SK-N-SH (cell line): ENCODE measurements around the gene ITGB5. TPM values are rescaled to one million over a fixed set of nuclear protein-coding genes. Genes with fewer than 3 reads are reported as not detected.

Source experiments
- CTCF ChIA-PET: fragments of 300-600, 350-600 bp; formaldehyde crosslinking; extraction: SDS; loops from one replicate; lab custom pipeline; 2021; lab: Yijun Ruan, JAX
- POLR2A ChIA-PET: fragments of 350-600 bp; sonication (Branson Sonifier 250); formaldehyde crosslinking; extraction: SDS; loops from one replicate; lab custom pipeline; 2020; ENCODE audit warnings: antibody characterized with exemption, inconsistent platforms; lab: Yijun Ruan, JAX
- DNase-seq: peaks from one replicate; pipeline ENCODE4 v3.0.0; 2012
- H2AFZ ChIP-seq: fragments of 200-600 bp; sonication (generic); 2 replicates; pipeline ENCODE4 v1.8.1; 2016; ENCODE audit warnings: antibody characterized with exemption, mild to moderate bottlenecking, low read depth
- H3F3A ChIP-seq: fragments of 200-600 bp; sonication (generic); replicated peaks from 2 replicates; pipeline ENCODE3; 2016; ENCODE audit warnings: antibody characterized with exemption, mild to moderate bottlenecking; ENCODE audit not compliant: insufficient read depth
- H3K27ac ChIP-seq, 2 experiments: fragments of 200-500 bp in 1 of 2; fragments of 200-600 bp in 1 of 2; sonication (Bioruptor generic) in 1 of 2; sonication (generic), shearing (Covaris generic) in 1 of 2; 2 replicates each; pipeline versions ENCODE4 v1.5.1 to v1.6.1; 2014 to 2016; ENCODE audit warnings: low read depth in 2 of 2, inconsistent platforms in 1 of 2, low read length in 1 of 2, mild to moderate bottlenecking in 1 of 2, mixed read lengths in 1 of 2
- H3K27me3 ChIP-seq: fragments of 200-600 bp; sonication (generic), shearing (Covaris generic); 2 replicates; pipeline ENCODE4 v1.6.1; 2016; ENCODE audit warnings: mixed run types; ENCODE audit not compliant: insufficient read depth
- H3K36me3 ChIP-seq, 2 experiments: fragments of 200-500 bp in 1 of 2; fragments of 200-600 bp in 1 of 2; sonication (Bioruptor generic) in 1 of 2; sonication (generic) in 1 of 2; replicated peaks in 1 of 2; 2 replicates each; pipeline versions ENCODE3 to v1.5.1; 2014 to 2016; ENCODE audit warnings: low read length in 1 of 2, mild to moderate bottlenecking in 1 of 2; ENCODE audit not compliant: insufficient read depth in 2 of 2, control insufficient read depth in 1 of 2
- H3K4me1 ChIP-seq, 2 experiments: fragments of 200-500 bp in 1 of 2; fragments of 200-600 bp in 1 of 2; sonication (Bioruptor generic) in 1 of 2; sonication (generic), shearing (Covaris generic) in 1 of 2; 2 replicates each; pipeline versions ENCODE4 v1.5.1 to v1.6.1; 2014 to 2016; ENCODE audit warnings: low read depth in 1 of 2, low read length in 1 of 2, mixed run types in 1 of 2; ENCODE audit not compliant: insufficient read depth in 2 of 2, control insufficient read depth in 1 of 2
- H3K4me2 ChIP-seq: fragments of 200-600 bp; sonication (generic), shearing (Covaris generic); 2 replicates; pipeline ENCODE4 v1.6.1; 2017; ENCODE audit warnings: mixed run types
- H3K4me3 ChIP-seq, 2 experiments: fragments of 200-500 bp in 1 of 2; fragments of 200-600 bp in 1 of 2; sonication (Bioruptor generic) in 1 of 2; sonication (generic), shearing (Covaris generic) in 1 of 2; 2 replicates each; pipeline versions ENCODE4 v1.5.1 to v1.8.1; 2014 to 2016; ENCODE audit warnings: low read depth in 2 of 2, inconsistent platforms in 1 of 2, low read length in 1 of 2, mild to moderate bottlenecking in 1 of 2, mixed read lengths in 1 of 2, moderate library complexity in 1 of 2
- H3K79me2 ChIP-seq: fragments of 200-600 bp; sonication (generic); 2 replicates; pipeline ENCODE4 v1.8.1; 2017; ENCODE audit warnings: mild to moderate bottlenecking; ENCODE audit not compliant: insufficient read depth
- H3K9ac ChIP-seq: fragments of 200-600 bp; sonication (generic); 2 replicates; pipeline ENCODE4 v1.6.1; 2017; ENCODE audit warnings: mixed run types
- H3K9me2 ChIP-seq: fragments of 200-600 bp; sonication (generic); 2 replicates; pipeline ENCODE4 v1.6.1; 2017; ENCODE audit warnings: mixed run types
- H3K9me3 ChIP-seq: fragments of 200-600 bp; sonication (generic); 2 replicates; pipeline ENCODE4 v1.6.1; 2017; ENCODE audit warnings: mixed run types, mild to moderate bottlenecking, moderate library complexity
- H4K20me1 ChIP-seq: fragments of 200-600 bp; sonication (generic); 2 replicates; pipeline ENCODE4 v1.6.1; 2017; ENCODE audit warnings: mild to moderate bottlenecking, mixed run types; ENCODE audit not compliant: insufficient read depth
- CTCF ChIP-seq: fragments of 200-600 bp; sonication (generic); IDR thresholded peaks from 2 replicates; pipeline ENCODE4 v1.6.1; 2017; ENCODE audit warnings: antibody characterized with exemption, mild to moderate bottlenecking, moderate library complexity
- FOXJ3 ChIP-seq: sonication (generic); formaldehyde crosslinking; IDR thresholded peaks from 2 replicates; pipeline ENCODE4 v1.5.1; 2020; ENCODE audit warnings: mild to moderate bottlenecking, missing genetic modification reagents
- JUND ChIP-seq: IDR thresholded peaks from 2 replicates; pipeline ENCODE4 v1.4.0; 2012
- MXI1 ChIP-seq: IDR thresholded peaks from 2 replicates; pipeline ENCODE4 v1.6.1; 2012; ENCODE audit warnings: mild to moderate bottlenecking, low read depth, low read length, improper control_type of control experiment
- RAD21 ChIP-seq: IDR thresholded peaks from 2 replicates; pipeline ENCODE4 v1.6.1; 2012; ENCODE audit warnings: mild to moderate bottlenecking, low read length
- RCOR1 ChIP-seq: fragments of 150-350 bp; IDR thresholded peaks from 2 replicates; pipeline ENCODE4 v1.6.1; 2017; ENCODE audit warnings: antibody characterized with exemption, low read length
- RFX5 ChIP-seq: IDR thresholded peaks from 2 replicates; pipeline ENCODE4 v1.6.1; 2012; ENCODE audit warnings: mild to moderate bottlenecking, improper control_type of control experiment, low read length
- SIN3A ChIP-seq: IDR thresholded peaks from 2 replicates; pipeline ENCODE4 v1.6.1; 2012; ENCODE audit warnings: low read depth, mild to moderate bottlenecking, low read length, moderate library complexity, borderline replicate concordance
- SMC3 ChIP-seq: IDR thresholded peaks from 2 replicates; pipeline ENCODE4 v1.6.1; 2012; ENCODE audit warnings: low read depth, low read length, improper control_type of control experiment
- TEAD4 ChIP-seq: IDR thresholded peaks from 2 replicates; pipeline ENCODE4 v1.4.0; 2012; ENCODE audit warnings: mild to moderate bottlenecking, borderline replicate concordance; ENCODE audit not compliant: insufficient read depth
- ZBTB33 ChIP-seq: IDR thresholded peaks from 2 replicates; pipeline ENCODE4 v1.4.0; 2012; ENCODE audit warnings: low read depth, borderline replicate concordance
- WGBS: methylation state at CpG from one replicate; pipeline ENCODE4 v1.1.6; 2017; ENCODE audit warnings: low lambda C conversion rate; 5-methylcytosine and 5-hydroxymethylcytosine counted together
- polyA plus RNA-seq, 3 experiments: library from polyadenylated mRNA; depleted of rRNA; stranded (reverse); fragments of >200 nt; gene quantifications; 2 replicates each; pipeline ENCODE4 v1.2.3, GENCODE V29; 2012
- TF ChIP-seq, protein P1 (sequence below): IDR thresholded peaks from 2 replicates; pipeline ENCODE4 v1.4.0; 2012; ENCODE audit warnings: low read depth
- TF ChIP-seq, protein P2 (sequence below): IDR thresholded peaks from 2 replicates; pipeline ENCODE4 v1.6.1; 2012; ENCODE audit warnings: mild to moderate bottlenecking, low read depth, low read length, moderate library complexity
- TF ChIP-seq, protein P3 (sequence below): fragments of 150-350 bp; IDR thresholded peaks from 2 replicates; pipeline ENCODE4 v1.6.1; 2016; ENCODE audit warnings: mild to moderate bottlenecking, low read depth, low read length
- TF ChIP-seq, protein P4 (sequence below): IDR thresholded peaks from 2 replicates; pipeline ENCODE4; 2012

The ITGB5 gene
- polyA plus RNA-seq, 1 of the 3 experiments (the other 2 are of a cell fraction), result 481 TPM

GRCh38 chr3:124761250-124761796 lies 125.8 kb downstream of the ITGB5 start:
- no peak overlapping the region for H3K4me2 ChIP-seq
- ChIA-PET POLR2A (interaction anchor here (0.7 to 1.2 kb wide), 3 partner anchors 10 to 140 kb away, joined by 3 to 4 read pairs (median 3); no protein-coding TSS in a partner anchor), CTCF (interaction anchor here (0.6 to 15.4 kb wide), 60 partner anchors 8 to 825 kb away, joined by 3 to 332 read pairs (median 5); partner anchors contain the start of gene MUC13)
- no peak overlapping the region for H3K4me3 ChIP-seq
- H3K36me3 ChIP-seq, result peaks cover 21 to 41% of the 10 kb centered on the region in 2 experiments
- peaks cover 9 to 47% of the 10 kb centered on the region in 2 experiments; a peak in 3 of 4 replicates for H3K4me1 ChIP-seq
- peak overlapping the region; percentile 4 to 74; a peak in 2 of 4 replicates for H3K27ac ChIP-seq
- H4K20me1 ChIP-seq, result no peaks in the 10 kb centered on the region
- no peaks in the 10 kb centered on the region for H3K79me2 ChIP-seq
- no peak overlapping the region for H2AFZ ChIP-seq
- WGBS, result 9% methylated on average over 14 of the region's 15 CpGs
- peak; percentile 77 for DNase-seq
- no peaks in the 10 kb centered on the region for H3K9me3 ChIP-seq
- peaks cover 16% of the 10 kb centered on the region for H3F3A ChIP-seq
- no peaks in the 10 kb centered on the region for H3K27me3 ChIP-seq
- TF ChIP-seq RAD21 (peak; percentile 96), SIN3A (0 out of 2 replicates have a peak, but pooled peaks have one; percentile 26), ZBTB33 (no peak), SMC3 (peak; percentile 91), FOXJ3 (CRISPR knock-in tag) (no peak), RFX5 (no peak), MXI1 (0 out of 2 replicates have a peak, but pooled peaks have one; percentile 2), RCOR1 (peak; percentile 46; the same call in 1 of the 2 replicates), TEAD4 (no peak), JUND (no peak), CTCF (peak; percentile 98)
- TF ChIP-seq, protein P1, sequence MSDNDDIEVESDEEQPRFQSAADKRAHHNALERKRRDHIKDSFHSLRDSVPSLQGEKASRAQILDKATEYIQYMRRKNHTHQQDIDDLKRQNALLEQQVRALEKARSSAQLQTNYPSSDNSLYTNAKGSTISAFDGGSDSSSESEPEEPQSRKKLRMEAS, result no peak
- TF ChIP-seq, protein P2, sequence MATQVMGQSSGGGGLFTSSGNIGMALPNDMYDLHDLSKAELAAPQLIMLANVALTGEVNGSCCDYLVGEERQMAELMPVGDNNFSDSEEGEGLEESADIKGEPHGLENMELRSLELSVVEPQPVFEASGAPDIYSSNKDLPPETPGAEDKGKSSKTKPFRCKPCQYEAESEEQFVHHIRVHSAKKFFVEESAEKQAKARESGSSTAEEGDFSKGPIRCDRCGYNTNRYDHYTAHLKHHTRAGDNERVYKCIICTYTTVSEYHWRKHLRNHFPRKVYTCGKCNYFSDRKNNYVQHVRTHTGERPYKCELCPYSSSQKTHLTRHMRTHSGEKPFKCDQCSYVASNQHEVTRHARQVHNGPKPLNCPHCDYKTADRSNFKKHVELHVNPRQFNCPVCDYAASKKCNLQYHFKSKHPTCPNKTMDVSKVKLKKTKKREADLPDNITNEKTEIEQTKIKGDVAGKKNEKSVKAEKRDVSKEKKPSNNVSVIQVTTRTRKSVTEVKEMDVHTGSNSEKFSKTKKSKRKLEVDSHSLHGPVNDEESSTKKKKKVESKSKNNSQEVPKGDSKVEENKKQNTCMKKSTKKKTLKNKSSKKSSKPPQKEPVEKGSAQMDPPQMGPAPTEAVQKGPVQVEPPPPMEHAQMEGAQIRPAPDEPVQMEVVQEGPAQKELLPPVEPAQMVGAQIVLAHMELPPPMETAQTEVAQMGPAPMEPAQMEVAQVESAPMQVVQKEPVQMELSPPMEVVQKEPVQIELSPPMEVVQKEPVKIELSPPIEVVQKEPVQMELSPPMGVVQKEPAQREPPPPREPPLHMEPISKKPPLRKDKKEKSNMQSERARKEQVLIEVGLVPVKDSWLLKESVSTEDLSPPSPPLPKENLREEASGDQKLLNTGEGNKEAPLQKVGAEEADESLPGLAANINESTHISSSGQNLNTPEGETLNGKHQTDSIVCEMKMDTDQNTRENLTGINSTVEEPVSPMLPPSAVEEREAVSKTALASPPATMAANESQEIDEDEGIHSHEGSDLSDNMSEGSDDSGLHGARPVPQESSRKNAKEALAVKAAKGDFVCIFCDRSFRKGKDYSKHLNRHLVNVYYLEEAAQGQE, result no peak
- TF ChIP-seq, protein P3, sequence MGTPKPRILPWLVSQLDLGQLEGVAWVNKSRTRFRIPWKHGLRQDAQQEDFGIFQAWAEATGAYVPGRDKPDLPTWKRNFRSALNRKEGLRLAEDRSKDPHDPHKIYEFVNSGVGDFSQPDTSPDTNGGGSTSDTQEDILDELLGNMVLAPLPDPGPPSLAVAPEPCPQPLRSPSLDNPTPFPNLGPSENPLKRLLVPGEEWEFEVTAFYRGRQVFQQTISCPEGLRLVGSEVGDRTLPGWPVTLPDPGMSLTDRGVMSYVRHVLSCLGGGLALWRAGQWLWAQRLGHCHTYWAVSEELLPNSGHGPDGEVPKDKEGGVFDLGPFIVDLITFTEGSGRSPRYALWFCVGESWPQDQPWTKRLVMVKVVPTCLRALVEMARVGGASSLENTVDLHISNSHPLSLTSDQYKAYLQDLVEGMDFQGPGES, result no peak
- TF ChIP-seq, protein P4, sequence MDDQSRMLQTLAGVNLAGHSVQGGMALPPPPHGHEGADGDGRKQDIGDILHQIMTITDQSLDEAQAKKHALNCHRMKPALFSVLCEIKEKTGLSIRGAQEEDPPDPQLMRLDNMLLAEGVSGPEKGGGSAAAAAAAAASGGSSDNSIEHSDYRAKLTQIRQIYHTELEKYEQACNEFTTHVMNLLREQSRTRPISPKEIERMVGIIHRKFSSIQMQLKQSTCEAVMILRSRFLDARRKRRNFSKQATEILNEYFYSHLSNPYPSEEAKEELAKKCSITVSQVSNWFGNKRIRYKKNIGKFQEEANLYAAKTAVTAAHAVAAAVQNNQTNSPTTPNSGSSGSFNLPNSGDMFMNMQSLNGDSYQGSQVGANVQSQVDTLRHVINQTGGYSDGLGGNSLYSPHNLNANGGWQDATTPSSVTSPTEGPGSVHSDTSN, result no peak
- H3K9me2 ChIP-seq, result no peaks in the 10 kb centered on the region
- H3K9ac ChIP-seq, result no peak overlapping the region
